Ishikawa (cell line): ENCODE measurements around the gene NSL1.

ENCODE experiments used
- CEBPB ChIP-seq: IDR thresholded peaks from 2 replicates; pipeline ENCODE4 v1.6.1; 2012
- TEAD4 ChIP-seq: IDR thresholded peaks from 2 replicates; pipeline ENCODE4 v1.6.1; 2012
- YY1 ChIP-seq: IDR thresholded peaks from 2 replicates; pipeline ENCODE4 v1.6.1; 2012; ENCODE audit warnings: low read depth

- no peak for TF ChIP-seq CEBPB
- TF ChIP-seq YY1, result no peak
- TF ChIP-seq TEAD4, result no peak
These were observed 75.4 kb downstream of the NSL1 start for GRCh38 chr1:212716161-212716560.
